T-helper 9 cell (primary cell): ENCODE results near the gene CRB3.

Experiments
- DNase-seq: peaks from one replicate; pipeline ENCODE4 v3.0.0-alpha.2; 2020

CRB3 gene

DNA sequence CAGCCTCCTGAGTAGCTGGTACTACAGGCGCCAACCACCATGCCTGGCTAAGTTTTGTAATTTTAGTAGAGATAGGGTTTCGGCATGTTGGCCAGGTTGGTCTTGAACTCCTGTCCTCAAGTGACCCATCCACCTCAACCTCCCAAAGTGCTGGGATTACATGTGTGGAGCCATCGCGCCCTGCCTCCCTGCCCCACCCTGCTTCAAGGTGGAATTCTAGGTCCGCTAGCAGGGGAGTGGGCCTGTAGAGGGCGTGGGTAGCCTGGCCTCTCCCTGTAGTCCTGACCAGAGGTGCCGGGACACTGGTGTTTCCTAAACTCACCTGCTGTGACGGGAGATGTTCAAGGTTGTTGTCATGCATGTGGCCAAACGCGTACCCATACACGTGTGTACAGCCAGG lies 30.9 kb upstream of the CRB3 start:
- DNase-seq: no peak

DNA sequence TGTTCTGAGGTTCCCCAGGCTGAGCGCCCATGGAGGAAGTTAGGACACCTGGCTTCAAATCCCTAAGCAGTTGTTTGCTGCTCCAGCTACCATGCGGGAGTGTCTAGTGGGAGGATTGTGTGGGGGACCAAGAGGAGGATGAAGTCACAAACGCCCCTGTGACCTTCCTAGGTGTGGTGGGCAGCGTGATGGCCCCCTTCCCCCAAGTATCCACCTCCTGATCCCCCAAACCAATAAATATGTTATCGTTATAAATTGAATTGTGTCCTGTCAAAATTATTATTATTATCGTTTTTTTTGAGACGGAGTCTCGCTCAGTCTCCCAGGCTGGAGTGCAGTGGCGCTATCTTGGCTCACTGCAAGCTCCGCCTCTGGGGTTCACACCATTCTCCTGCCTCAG lies 30.4 kb upstream of the CRB3 start, which contains the start of gene SLC25A41:
Gene SLC25A41 (minus strand): TSS at position 101 of the 400 bp plus-strand sequence. CDS start 70 bp downstream, at position 31.
- DNase-seq: no peak

DNA sequence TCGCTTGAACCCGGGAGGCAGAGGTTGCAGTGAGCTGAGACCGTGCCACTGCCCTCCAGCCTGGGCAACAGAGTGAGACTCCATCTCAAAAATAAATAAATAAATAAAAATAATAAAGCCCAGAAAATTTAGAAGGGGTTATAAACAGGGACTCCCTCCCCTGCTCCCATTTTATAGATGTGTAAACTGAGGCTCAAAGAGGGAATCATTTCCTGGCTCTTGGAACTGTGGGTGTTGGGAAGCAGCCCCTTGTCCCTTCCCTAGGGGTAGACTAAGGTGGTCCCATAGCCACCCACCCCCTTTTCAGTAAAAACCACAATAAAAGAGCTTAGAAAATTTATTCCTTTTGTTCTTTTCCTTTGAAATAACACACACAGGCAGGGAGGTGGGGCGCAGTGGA lies 24.3 kb upstream of the CRB3 start:
- DNase-seq: no peak

DNA sequence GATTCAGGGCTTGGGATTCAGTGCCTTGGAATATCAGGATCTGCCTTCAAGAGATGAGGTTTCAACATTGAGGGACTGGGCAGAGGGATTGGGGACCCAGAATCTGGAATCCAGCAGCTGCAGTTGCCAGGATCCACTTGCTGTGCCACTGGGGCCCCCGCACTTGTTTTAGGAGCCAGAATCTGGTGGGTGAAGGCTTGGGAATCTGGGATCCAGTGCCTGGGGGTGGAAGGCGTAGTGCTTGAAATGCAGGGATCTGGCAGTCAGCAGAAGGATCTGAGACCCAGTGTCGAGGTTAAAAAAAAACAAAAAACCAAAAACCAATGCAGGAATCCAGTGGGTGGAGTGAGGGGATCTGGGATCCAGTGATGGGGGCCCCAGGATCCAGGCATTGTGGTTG lies 23.2 kb upstream of the CRB3 start:
- DNase-seq: no peak

DNA sequence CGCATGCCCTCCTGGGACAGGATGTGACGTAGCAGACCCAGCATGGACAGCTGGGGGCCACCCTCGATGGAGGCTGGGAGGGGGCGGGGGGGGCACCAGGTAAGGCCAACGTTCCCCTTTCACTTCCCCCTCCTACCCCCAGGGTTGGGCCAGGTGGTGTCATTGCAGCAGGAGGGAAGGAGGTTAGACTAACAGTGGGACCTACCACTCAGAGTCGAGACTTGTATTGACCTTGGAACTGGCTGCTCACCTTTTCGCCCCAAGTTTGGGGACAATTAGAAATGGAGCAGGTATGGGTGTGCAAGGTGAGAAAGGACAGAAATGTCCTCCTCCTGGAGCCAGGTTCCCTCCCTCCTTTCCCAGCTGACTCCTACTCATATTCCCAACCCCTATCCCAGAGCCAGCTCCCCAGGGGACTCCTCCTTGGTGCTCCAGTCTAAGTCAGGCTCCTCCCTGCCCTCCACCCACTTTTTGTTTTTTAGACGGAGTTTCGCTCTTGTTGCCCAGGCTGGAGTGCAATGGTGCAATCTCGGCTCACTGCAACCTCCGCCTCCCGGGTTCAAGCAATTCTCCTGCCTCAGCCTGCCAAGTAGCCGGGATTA lies 21.9 kb upstream of the CRB3 start:
- DNase-seq: no peak

DNA sequence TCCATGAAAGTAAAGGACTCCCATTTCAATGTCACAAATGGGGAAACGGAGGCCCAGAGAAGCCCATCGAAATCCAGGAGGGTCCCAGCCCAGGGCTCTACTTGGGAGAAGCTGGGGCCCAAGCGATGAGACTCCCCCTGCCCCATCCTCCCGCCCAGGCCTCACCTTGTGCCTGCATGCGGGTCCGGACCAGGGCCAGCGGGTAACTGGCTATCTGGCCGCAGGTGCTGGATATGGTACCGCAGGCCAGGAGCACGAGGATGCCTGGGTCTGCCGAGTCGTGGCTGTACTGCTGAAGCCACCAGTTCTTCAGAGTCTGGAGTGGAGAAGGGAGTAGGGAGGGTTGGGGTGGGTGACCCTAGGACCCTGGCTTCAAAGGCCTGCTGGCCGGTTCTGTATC lies 20.1 kb upstream of the CRB3 start:
- no peak for DNase-seq

DNA sequence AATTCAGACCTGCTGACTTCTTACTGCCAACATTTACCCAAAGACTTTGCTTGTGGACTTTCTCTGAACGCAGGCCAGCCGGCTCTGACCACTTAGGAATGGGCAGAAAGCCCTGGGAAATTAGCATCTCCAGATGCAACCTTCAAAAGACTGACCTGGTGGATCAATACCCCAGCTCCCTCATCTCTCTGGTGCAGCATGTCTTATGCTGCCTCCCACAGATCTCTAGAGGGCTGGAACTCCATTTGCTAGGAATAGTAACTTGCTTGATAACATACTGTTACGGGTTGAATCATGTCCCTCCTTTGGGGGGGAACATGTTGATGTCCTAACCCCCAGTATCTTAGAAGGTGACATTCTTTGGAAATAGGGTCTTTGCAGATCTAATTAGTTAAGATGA lies 17.6 kb upstream of the CRB3 start:
- no peak for DNase-seq

DNA sequence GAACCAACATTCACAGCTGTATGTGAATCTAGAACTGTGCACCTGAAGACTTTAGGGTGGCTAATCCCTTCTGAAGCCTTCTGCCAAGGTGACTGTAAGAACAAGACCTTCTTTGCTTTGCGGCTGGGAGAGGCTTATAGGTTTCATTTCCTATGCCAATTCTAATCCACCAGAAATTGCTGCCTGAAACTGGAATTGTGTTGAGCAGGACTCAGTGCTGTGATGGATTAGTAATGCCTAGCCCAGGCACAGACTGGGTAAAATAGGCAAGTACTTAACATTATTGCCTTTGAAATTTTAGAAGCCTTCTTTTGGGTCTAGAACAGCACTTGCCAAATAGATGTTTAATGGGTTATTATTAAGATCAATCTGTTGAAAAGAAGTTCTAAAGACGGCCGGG lies 16.0 kb upstream of the CRB3 start:
- no peak for DNase-seq

DNA sequence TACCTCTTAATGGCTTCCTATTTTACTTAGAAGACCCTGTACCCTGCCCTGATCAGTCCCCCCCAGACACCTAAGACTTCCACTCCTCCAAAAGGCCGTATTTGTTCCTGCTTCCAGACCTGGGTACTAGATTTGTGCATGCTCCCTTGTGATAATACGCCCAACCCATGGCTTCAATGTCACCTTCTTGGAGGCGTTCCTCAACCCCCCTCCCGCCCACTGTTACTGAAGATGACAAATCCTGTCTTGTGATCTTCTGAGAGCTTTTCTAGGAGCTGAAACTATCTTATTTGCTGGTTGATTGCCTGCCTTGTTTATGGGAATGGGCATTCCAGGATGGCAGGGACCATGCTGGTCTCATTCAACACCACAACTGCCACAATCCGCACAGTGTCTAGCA lies 13.9 kb upstream of the CRB3 start:
- DNase-seq: no peak

DNA sequence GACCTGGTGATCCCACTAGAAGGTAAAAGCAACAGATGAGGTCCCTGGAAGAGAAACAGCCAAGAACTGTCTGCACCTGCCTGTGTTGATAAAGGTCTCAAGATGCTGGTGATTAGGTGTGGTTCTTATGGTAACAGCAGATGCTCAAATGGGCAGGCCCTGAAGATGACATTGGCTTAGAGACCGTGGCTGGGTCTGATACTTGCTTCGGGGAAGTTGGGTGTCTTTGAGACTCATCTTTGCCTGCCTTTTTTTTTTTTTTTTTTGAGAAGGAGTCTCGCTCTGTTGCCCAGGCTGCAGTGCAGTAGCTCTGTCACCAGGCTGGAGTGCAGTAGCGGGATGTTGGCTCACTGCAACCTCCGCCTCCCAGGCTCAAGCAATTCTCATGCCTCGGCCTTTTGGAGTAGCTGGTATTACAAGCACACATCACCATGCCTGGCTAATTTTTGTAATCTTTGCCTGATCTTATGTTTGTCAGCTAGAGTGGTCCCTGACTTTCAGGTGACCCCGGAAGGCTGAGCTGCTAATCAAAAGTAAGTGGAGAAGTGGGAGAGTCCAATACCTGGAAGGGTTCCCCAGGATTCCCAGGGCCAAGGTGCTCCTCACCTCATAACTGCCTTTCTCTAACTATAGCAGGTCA lies 12.4 kb upstream of the CRB3 start:
- no peak for DNase-seq

DNA sequence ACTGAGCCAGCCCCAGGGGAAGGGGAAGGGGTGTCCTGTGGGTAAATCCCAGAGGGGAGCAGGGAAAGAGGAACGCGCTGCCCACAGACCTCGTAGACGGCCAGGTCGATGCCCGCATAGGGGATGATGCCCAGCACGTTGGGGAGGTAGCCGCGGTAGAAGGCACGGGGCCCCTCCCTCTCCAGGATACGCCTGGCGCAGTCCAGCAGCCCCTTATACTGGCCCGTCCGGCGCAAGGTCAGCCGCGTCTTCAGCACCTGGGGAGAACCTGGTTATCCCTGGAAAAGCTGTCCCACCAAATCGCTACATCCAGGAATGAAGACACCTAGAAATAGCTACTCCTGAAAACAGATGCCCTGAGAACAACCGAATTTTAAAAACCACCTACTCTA lies 11.9 kb upstream of the CRB3 start:
- no peak for DNase-seq

DNA sequence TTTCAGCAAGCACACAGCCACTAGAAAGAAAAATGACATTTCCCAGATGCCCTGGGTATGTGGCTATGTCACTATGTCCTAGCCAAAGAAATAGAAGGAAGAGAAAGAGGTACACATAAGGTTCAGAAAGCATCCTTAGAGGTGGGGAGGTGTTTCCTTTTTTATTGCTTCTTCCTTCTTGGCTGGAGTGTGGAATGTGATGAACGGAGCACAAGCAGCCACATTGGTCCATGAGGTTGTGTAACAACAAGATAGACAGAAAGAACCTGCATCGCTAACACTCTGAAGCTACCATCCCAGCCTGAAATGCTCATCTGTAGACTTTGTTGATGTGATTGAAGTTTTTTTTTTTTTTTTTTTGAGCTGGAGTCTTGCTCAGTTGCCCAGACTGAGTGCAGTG lies 11.2 kb upstream of the CRB3 start:
- DNase-seq: no peak

DNA sequence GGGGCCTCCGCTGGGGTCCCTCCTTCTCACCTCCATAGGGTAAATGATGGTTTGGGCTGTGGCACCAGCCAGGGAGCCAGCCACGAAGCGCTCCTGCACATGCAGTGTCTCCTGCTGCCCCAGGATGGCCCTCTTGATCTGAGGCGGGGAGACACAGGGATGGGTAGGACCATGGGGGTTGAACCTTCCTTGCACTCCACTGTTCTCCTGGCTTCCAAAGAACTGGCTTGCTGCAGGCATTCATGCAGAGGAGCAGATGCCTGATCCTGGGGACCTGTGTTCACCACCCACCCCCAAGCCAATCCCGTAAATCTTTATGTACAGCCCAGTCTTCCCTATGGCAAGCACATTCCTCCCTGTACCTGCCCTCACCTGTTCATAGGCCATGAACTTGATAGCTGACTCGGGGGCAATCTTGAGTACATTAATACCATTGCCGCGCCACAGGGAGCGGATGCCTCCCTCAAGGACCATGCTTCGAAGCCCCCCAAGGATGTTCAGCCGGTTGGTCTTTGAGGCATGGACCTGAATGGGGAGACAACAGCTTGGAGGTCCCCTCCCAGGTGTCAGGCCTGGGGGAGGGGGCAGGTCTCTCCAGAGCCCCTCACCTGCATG lies 10.0 kb upstream of the CRB3 start:
- DNase-seq: no peak

DNA sequence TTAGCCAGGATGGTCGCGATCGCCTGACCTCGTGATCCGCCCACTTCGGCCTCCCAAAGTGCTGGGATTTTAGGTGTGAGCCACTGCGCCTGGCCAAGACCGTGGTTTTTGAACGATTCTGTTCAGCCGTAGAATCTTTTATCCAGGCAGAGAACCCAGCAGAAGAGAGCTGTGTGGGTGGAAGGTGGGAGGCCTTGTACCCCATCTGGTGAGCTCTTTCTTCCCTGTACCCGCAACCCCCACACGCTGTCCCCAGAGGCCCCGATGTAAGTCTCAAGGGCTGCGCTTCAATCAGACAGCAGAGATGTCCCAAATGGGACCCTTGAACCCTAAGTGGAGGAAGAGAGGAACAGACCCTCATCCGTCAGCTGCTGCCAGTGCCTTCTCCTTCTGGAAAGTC lies 8.1 kb upstream of the CRB3 start:
- no peak for DNase-seq

DNA sequence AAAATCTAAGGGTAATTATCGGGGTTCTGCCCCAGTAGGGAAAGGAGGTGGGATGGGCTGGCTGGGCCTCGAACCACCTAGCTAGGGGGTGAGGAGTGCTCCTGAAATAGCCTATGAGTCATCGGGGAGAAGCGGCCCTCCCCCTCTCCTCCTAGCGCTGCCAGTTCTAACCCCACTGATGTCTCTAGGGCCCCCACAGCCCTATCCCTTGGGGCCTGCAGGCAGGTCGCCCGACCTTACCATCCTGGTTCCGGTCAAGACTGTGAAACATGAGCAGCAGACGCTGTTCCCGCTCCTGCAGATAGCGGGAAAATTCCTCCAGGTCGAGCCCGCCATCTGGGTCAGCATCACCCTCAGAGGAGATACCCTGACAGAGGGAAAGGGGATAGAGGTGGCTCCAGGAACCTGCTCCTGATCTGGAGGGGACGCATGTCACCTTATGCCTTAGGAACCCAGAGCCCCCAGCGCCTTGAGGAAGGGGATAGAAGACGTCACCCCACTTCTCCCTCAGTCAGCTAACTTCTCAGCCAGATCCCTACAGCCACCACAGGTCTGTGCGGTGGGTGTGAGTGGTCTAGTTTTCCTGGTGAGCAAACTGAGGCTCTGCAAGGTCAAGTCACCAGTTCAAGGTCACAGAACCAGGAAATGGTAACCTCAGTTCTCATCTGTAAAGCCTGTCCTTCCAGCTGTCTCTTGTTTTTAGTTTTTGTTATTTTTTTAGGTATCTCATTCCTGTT lies 5.9 kb upstream of the CRB3 start:
- no peak for DNase-seq

DNA sequence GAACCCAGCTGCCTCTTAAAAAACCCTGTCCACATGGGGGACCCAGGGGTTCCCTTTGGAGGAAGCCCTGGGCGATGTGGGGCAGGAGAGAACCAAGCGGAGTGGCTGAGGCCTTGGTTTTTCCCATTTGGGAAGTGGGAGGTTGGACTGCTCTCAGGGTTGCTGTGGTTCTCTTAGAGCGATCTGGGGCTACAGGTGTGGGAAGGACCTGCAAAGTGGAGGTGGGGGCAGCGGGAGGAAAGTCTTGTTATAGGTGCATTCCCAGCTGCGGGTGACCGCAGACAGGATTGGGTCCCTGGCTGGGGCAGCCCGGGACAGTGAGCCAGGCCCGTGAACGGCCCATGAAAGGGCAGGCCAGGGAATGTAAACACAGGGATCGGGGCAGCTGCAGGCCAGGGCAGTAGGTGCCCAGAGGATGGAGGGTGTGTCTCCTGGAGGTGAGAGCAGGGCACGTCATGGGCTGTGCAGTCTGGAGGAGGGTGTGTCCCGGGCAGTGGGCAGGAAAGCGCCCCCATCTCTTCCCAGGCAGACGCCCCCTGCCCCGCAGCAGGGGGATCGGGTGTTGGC lies 5.3 kb upstream of the CRB3 start:
- no peak for DNase-seq

DNA sequence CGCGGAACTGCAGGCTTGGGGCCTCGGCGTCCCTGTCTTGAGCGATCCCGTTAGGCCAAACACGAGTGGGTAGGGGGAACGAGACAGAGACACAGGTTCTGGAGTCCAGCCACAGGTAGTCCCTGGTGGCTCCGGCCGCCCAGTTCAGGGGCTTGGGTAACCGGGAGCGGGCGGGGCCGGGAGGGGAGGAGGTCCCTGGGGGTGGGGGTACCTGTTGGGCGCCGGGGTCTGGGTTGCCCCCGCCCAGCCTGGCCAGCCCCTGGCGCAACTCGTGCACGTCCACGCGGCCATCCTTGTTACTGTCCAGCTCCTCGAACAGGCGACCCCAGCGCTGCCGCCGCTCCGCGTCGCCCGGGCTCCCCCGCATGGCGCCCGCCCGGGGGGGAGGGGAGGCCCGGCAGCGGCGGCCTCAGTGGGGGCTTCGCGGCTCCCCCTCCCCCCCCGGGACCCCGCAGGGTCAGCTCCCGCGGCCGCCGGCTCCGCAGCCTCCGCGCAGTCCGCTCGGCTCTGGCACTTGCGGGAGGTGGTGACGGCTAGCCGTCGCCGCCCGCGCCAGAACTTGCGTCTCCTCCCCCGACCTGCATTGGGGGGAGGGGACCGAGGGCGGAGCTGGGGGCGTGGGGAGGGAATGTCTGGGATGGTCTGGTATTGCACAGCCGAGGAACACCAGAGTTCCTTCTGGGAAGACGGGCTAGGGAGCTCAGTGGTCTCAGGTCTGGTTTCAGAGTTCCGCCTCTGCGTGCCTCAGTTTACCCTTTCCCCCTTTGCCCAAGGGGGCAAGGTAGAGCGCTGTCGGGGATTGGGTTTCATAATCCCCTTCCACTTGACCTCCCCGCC lies 4.6 kb upstream of the CRB3 start, which contains the start of gene SLC25A23:
Gene SLC25A23 (minus strand): TSS at position 531 of the 837 bp plus-strand sequence. CDS start 164 bp downstream, at position 367.
- DNase-seq: peak; percentile 44

DNA sequence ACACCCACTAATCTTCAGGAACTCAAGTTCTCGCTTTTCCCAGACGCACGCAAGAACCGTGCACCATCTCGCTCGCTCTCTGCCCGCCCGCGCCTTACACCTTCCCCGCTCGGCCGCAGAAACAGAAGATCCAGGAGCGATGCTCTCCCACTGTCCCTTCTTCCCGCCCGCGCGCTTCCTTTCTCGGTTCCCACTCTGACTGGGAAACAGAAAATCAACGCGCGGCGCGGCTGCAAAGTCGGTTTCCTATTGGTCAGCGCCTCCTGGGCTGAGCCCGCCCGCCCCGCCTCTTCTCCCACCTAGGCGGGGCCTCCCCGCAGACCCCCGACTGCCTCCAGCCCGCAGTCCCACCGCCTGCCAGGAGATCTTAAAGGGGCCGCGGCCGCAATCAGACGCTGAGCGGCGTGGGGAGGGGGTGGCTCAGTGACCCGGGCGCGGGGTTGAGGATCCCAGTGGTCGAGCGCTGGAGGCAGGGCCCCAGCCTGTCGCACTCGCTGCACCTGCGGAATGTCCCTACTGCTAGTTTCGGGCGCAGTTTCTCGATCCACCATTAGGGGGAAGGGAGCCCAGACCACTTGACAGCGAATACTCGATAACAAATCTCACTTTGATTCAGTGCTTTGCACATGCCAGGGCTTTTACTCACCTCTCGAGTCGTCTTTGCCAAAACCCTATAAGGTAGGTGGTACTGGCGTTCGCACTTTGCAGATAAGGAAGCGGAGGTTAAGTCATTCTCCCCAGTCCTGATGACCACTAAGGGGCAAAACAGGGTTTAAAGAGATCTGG lies 3.8 kb upstream of the CRB3 start:
- DNase-seq: peak; percentile 93

DNA sequence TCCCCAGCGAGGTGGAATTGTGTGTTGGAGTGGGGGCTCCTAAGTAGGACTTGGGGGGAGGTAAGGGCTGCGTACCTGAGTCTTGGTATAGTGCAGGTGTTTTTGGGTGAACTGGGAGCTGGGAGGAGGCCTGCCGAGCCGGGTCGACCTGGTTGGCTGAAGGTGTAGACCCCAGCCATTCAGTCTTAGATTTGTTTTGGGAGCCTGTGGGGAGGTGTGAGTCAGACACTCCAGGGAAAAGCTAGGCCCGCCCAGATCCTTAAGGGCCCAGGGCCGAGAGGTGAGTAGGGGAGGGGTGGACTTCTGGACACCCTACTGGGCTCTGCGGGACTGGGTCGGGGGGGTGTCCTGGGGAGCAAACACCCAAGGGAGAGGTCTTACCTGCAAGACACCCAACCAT lies 935 bp downstream of the CRB3 start:
- no peak for DNase-seq

DNA sequence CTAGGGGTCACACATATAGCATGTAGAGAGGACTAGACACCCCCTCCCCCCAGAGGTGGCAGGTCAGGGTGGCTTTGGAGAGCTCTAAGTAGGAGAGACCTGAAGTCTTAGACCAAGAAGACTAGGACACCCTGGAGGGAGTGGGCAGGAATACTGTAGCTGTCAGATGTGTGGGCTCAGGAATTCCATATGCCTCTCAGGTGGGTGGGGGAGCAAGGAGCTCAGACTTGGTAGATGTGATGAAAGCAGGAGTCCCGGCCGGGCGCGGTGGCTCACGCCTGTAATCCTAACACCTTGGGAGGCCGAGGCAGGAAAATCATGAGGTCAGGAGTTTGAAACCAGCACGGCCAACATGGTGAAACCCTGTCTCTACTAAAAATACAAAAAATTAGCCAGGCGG lies 1.6 kb downstream of the CRB3 start:
- no peak for DNase-seq

DNA sequence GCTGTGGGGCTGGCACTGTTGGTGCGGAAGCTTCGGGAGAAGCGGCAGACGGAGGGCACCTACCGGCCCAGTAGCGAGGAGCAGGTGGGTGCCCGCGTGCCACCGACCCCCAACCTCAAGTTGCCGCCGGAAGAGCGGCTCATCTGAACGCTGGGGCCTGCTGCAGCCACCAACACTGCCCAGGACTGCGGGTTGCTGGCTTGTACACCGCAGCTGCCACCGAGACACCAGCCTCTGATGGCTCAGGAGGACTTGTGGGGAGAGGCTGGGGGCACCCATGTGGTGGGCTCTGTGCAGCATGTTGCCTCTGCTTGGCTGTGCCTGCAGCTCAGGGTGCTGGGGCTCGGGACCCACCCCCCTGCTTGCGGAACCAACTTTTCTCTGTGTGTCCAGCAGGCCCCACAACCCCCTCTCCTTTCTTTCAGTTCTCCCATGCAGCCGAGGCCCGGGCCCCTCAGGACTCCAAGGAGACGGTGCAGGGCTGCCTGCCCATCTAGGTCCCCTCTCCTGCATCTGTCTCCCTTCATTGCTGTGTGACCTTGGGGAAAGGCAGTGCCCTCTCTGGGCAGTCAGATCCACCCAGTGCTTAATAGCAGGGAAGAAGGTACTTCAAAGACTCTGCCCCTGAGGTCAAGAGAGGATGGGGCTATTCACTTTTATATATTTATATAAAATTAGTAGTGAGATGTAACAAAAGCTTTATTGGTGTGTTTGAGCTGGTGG lies 2.6 kb downstream of the CRB3 start:
- DNase-seq: no peak
